ENCODE results near the gene KIF25.

KIF25 gene

DNA sequence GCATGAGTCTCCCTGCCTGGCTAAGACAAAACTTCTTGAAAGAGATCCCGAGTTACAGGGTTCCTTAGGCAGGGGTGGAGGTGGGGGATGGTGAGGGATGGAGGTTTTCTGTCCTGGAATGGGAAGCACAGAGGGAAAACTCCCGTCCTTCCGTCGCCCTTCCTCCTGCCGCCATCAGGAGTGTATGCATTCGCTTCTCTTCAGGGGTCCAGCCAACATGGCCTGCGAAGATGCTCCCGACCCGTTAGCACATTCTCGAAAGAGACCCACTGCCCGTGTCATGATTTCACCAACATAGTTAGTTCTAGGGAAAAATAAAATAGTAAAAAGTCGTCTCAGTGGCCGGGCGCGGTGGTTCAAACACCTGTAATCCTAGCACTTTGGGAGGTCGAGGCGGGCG, 37.1 kb downstream of the KIF25 start:
- TF ChIP-seq, protein P1, sequence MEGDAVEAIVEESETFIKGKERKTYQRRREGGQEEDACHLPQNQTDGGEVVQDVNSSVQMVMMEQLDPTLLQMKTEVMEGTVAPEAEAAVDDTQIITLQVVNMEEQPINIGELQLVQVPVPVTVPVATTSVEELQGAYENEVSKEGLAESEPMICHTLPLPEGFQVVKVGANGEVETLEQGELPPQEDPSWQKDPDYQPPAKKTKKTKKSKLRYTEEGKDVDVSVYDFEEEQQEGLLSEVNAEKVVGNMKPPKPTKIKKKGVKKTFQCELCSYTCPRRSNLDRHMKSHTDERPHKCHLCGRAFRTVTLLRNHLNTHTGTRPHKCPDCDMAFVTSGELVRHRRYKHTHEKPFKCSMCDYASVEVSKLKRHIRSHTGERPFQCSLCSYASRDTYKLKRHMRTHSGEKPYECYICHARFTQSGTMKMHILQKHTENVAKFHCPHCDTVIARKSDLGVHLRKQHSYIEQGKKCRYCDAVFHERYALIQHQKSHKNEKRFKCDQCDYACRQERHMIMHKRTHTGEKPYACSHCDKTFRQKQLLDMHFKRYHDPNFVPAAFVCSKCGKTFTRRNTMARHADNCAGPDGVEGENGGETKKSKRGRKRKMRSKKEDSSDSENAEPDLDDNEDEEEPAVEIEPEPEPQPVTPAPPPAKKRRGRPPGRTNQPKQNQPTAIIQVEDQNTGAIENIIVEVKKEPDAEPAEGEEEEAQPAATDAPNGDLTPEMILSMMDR (conservative IDR thresholded peaks at IDR 0.05; ENCODE audit: low read length): no peak
- no peak for TF ChIP-seq EZH2phosphoT487 (IDR thresholded peaks at IDR 0.05; ENCODE audit: borderline replicate concordance)
- H3K4me3 ChIP-seq (ENCODE audit: low read length, poor library complexity, severe bottlenecking): no peak overlapping the region
- H4K20me1 ChIP-seq (ENCODE audit: insufficient read depth, low read length, poor library complexity, severe bottlenecking): no peaks in the 10 kb centered on the region
- H3K36me3 ChIP-seq (ENCODE audit: insufficient read depth, low read length): no peaks in the 10 kb centered on the region
- H2AFZ ChIP-seq (ENCODE audit: low read length): no peak overlapping the region
- H3F3A ChIP-seq (ENCODE audit: low read depth): no peaks in the 10 kb centered on the region
- H3K4me1 ChIP-seq (ENCODE audit: insufficient read depth, low read length, poor library complexity, severe bottlenecking): no peaks in the 10 kb centered on the region
- H3K9me3 ChIP-seq (ENCODE audit: insufficient read depth, low read depth, low read length): peaks cover 7% of the 10 kb centered on the region; the same call in 1 of the 2 replicates
- H3K9me2 ChIP-seq (replicated peaks; ENCODE audit: low read depth, low read length): no peaks in the 10 kb centered on the region
- no peaks in the 10 kb centered on the region for H3K27me3 ChIP-seq (ENCODE audit: insufficient read depth, low read length, poor library complexity, severe bottlenecking)
- no peak overlapping the region for H3K9ac ChIP-seq (ENCODE audit: low read depth, low read length, poor library complexity, severe bottlenecking)
- H3K4me2 ChIP-seq (ENCODE audit: low read depth, low read length, poor library complexity, severe bottlenecking): no peak overlapping the region
- H3K79me2 ChIP-seq (ENCODE audit: insufficient read depth, low read length): no peaks in the 10 kb centered on the region

DNA sequence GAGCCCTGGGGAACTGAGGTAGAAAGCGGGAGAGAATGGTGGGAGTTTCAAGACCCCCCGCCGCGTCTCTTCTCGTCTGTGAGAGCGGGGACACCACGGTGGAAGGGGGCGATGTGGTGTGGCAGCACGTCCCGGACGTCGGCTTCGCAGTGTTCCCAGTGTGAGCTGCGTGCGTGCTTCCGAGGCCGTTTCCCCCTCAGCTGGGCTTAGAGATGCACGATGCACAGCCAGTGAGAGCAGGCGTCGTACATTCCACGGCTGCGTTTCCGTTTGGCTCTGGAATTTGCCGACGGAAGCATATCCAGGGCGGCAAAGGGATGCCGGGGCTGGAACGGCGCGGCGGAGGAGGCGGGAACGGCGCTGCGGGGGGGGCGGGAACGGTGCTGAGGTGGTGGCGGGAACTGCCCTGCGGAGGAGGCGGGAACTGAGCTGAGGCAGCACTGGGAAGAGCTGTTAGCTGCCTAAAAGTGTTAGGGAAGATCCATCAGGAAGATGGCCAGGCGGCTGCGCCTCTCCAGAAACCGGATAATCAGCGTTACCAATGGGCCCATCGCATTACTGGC, 37.7 kb downstream of the KIF25 start:
- Histone ChIP-seq H3K36me3 (ENCODE audit: insufficient read depth, low read length) (no peaks in the 10 kb centered on the region), H3K9me3 (ENCODE audit: insufficient read depth, low read depth, low read length) (peaks cover 9% of the 10 kb centered on the region; the same call in 1 of the 2 replicates), H3K27me3 (ENCODE audit: insufficient read depth, low read length, poor library complexity, severe bottlenecking) (no peaks in the 10 kb centered on the region), H3K4me3 (ENCODE audit: low read length, poor library complexity, severe bottlenecking) (no peak overlapping the region), H3K9ac (ENCODE audit: low read depth, low read length, poor library complexity, severe bottlenecking) (no peak overlapping the region), H3F3A (ENCODE audit: low read depth) (no peaks in the 10 kb centered on the region), H2AFZ (ENCODE audit: low read length) (no peak overlapping the region), H4K20me1 (ENCODE audit: insufficient read depth, low read length, poor library complexity, severe bottlenecking) (no peaks in the 10 kb centered on the region), H3K79me2 (ENCODE audit: insufficient read depth, low read length) (no peaks in the 10 kb centered on the region), H3K4me2 (ENCODE audit: low read depth, low read length, poor library complexity, severe bottlenecking) (no peak overlapping the region), H3K4me1 (ENCODE audit: insufficient read depth, low read length, poor library complexity, severe bottlenecking) (no peaks in the 10 kb centered on the region), H3K9me2 (replicated peaks; ENCODE audit: low read depth, low read length) (no peaks in the 10 kb centered on the region)
- TF ChIP-seq, protein P1 (conservative IDR thresholded peaks at IDR 0.05; ENCODE audit: low read length): no peak
- TF ChIP-seq EZH2phosphoT487 (IDR thresholded peaks at IDR 0.05; ENCODE audit: borderline replicate concordance): no peak

DNA sequence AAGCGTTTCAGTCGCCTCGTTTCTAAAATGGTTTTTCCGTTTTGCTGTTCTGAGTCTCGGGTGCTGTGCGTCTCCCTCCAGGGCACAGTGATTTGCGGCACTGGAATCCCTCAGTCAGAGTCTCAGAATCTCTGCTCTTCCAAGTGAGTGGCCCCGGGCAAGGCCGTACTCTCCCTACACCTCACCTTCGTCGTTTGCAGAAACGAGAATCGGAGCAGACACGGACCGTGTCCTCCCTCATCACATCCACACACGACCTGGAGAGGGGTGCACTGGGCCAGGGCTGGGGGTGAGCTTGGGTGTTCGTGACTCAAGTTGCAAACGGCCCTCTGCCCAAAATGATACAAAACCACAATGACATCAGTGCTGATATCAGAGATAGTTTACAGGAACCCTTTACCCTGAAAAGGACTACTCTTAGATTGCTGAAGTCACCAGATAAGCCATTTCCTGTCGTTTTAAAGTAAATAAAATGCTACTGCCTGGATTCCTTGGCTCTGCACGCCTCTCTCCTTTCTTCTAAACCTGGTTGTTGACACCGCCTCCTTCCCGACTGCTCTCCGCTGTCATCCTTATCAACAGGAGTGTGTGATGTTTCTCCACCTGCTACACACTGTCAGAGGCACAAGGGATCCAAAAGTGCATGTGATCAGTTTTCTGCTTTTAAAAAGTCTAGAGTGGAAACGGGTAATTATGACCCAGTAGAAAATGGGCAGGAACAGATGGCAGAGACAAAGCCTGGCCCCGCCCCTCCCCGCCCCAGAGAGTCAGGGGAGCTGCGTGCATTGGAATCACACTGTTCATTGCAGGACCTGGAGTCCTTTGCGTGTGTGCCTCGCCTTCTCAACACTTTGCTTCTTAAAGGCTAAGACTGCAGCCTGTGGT, 38.4 kb downstream of the KIF25 start:
- Histone ChIP-seq H3K4me2 (ENCODE audit: low read depth, low read length, poor library complexity, severe bottlenecking) (no peak overlapping the region), H3K79me2 (ENCODE audit: insufficient read depth, low read length) (no peaks in the 10 kb centered on the region), H3K4me1 (ENCODE audit: insufficient read depth, low read length, poor library complexity, severe bottlenecking) (no peaks in the 10 kb centered on the region), H2AFZ (ENCODE audit: low read length) (no peak overlapping the region), H3K9me2 (replicated peaks; ENCODE audit: low read depth, low read length) (no peaks in the 10 kb centered on the region), H3K27me3 (ENCODE audit: insufficient read depth, low read length, poor library complexity, severe bottlenecking) (no peaks in the 10 kb centered on the region), H3K4me3 (ENCODE audit: low read length, poor library complexity, severe bottlenecking) (no peak overlapping the region), H3K36me3 (ENCODE audit: insufficient read depth, low read length) (no peaks in the 10 kb centered on the region), H3K9me3 (ENCODE audit: insufficient read depth, low read depth, low read length) (peaks cover 11% of the 10 kb centered on the region; the same call in 1 of the 2 replicates), H3F3A (ENCODE audit: low read depth) (no peaks in the 10 kb centered on the region), H4K20me1 (ENCODE audit: insufficient read depth, low read length, poor library complexity, severe bottlenecking) (no peaks in the 10 kb centered on the region), H3K9ac (ENCODE audit: low read depth, low read length, poor library complexity, severe bottlenecking) (no peak overlapping the region)
- TF ChIP-seq, protein P1 (conservative IDR thresholded peaks at IDR 0.05; ENCODE audit: low read length): no peak
- no peak for TF ChIP-seq EZH2phosphoT487 (IDR thresholded peaks at IDR 0.05; ENCODE audit: borderline replicate concordance)

All from Loucy (cell line).